Left lung (tissue), 10 donors: ENCODE measurements around the gene AGAP1. TPM values are rescaled to one million over a fixed set of nuclear protein-coding genes. Genes with fewer than 3 reads are reported as not detected.

ENCODE experiments used
- ATAC-seq: fragments of 200-7000 bp; cut with Tn5 transposase; one replicate; pipeline ENCODE4 v1.9.1; 2020; ENCODE audit warnings: moderate library complexity
- DNase-seq, 4 donors: peaks; one replicate each; pipeline ENCODE4 v3.0.0-alpha.2; 2013 to 2020
- H3K27ac ChIP-seq, 2 donors: fragments of 200-600 bp; sonication (generic) in 1 of 2; one replicate each; pipeline versions ENCODE4 v1.5.0 to v1.8.0; 2020 to 2021
- H3K27me3 ChIP-seq, 2 donors: fragments of 200-600 bp; sonication (generic) in 1 of 2; one replicate each; pipeline versions ENCODE4 v1.5.0 to v1.8.0; 2020 to 2021
- H3K36me3 ChIP-seq, 2 donors: fragments of 200-600 bp; sonication (generic) in 1 of 2; one replicate each; pipeline versions ENCODE4 v1.5.0 to v1.8.0; 2020 to 2021
- H3K4me1 ChIP-seq, 2 donors: fragments of 200-600 bp; one replicate each; pipeline ENCODE4 v1.8.0; 2021
- H3K4me3 ChIP-seq, 2 donors: fragments of 200-600 bp; sonication (generic) in 1 of 2; one replicate each; pipeline versions ENCODE4 v1.5.0 to v1.8.0; 2020 to 2021; ENCODE audit warnings: mild to moderate bottlenecking in 1 of 2
- H3K9me3 ChIP-seq, 2 donors: fragments of 200-600 bp; sonication (generic) in 1 of 2; one replicate each; pipeline versions ENCODE4 v1.5.0 to v1.8.0; 2020 to 2021
- CTCF ChIP-seq, 2 donors: fragments of 200-600 bp; sonication (generic) in 1 of 2; IDR thresholded peaks; one replicate each; pipeline versions ENCODE4 v1.5.0 to v1.8.0; 2021; ENCODE audit warnings: antibody characterized with exemption in 2 of 2
- intact Hi-C, 2 donors: fragments of 100-400 bp; cut with DNase I; formaldehyde crosslinking; loops; one replicate each; pipeline versions ENCODE4 v1.11.2 to v1.14.2; 2022
- polyA plus RNA-seq, 6 donors: library from polyadenylated mRNA; unstranded; fragments of 120-200 nt; gene quantifications; one replicate each; pipeline ENCODE4 v1.2.1, GENCODE V29; 2013; ENCODE audit not compliant: insufficient read length in 6 of 6
- total RNA-seq, 2 donors: library from RNA; stranded (reverse); fragmentation: NEBNext Ultra II Directional; extraction: Animal tissue kit (Norgen Biotek cat#: 25700); gene quantifications; one replicate each; pipeline ENCODE4 v1.2.1, GENCODE V29; 2021
- donor health status: DM: no; HTN: yes; CAD: no.
- donor health status: DM: no; HTN: no; CAD: no.

The AGAP1 gene
- total and polyA plus RNA-seq, 8 donors: 13.1 to 25.4 (median 22.4) TPM

GRCh38 chr2:236102971-236103370, 609.1 kb downstream of the AGAP1 start:
- peak in 1 of 4 donors; percentile 50 for DNase-seq
- no peak for TF ChIP-seq CTCF (IDR thresholded peaks at IDR 0.05)
- no peaks in the 10 kb centered on the region for H3K27me3 ChIP-seq
- no peaks in the 10 kb centered on the region for H3K36me3 ChIP-seq
- no peak overlapping the region for H3K4me3 ChIP-seq
- ATAC-seq: no peak
- H3K9me3 ChIP-seq: no peaks in the 10 kb centered on the region
- no peaks in the 10 kb centered on the region for H3K4me1 ChIP-seq
- no peak overlapping the region for H3K27ac ChIP-seq
- intact Hi-C loops: no loop called here

GRCh38 chr2:236103981-236104380, 610.1 kb downstream of the AGAP1 start:
- H3K4me3 ChIP-seq: no peak overlapping the region
- H3K27me3 ChIP-seq: no peaks in the 10 kb centered on the region
- intact Hi-C loops: no loop called here
- no peaks in the 10 kb centered on the region for H3K4me1 ChIP-seq
- no peak overlapping the region for H3K27ac ChIP-seq
- no peaks in the 10 kb centered on the region for H3K36me3 ChIP-seq
- no peaks in the 10 kb centered on the region for H3K9me3 ChIP-seq
- DNase-seq: no peak
- no peak for ATAC-seq
- TF ChIP-seq CTCF (IDR thresholded peaks at IDR 0.05): no peak

- H3K36me3 ChIP-seq: no peaks in the 10 kb centered on the region
- DNase-seq: peak in 1 of 4 donors; percentile 62
- H3K27me3 ChIP-seq: no peaks in the 10 kb centered on the region
- no peaks in the 10 kb centered on the region for H3K9me3 ChIP-seq
- TF ChIP-seq CTCF (IDR thresholded peaks at IDR 0.05): no peak
- H3K4me1 ChIP-seq: no peaks in the 10 kb centered on the region
- intact Hi-C loops: no loop called here
- no peak overlapping the region for H3K4me3 ChIP-seq
- H3K27ac ChIP-seq: no peak overlapping the region
- no peak for ATAC-seq
These were observed 612.2 kb downstream of the AGAP1 start for GRCh38 chr2:236105955-236106607.

GRCh38 chr2:236106761-236107160, 612.9 kb downstream of the AGAP1 start:
- intact Hi-C loops: no loop called here
- no peaks in the 10 kb centered on the region for H3K36me3 ChIP-seq

GRCh38 chr2:236107536-236107935, 613.7 kb downstream of the AGAP1 start:
- ATAC-seq: no peak
- H3K9me3 ChIP-seq: no peaks in the 10 kb centered on the region
- no peak for DNase-seq

More at GRCh38 chr2:236106761-236107160, 612.9 kb downstream of the AGAP1 start:
- no peaks in the 10 kb centered on the region for H3K4me1 ChIP-seq
- no peak overlapping the region for H3K4me3 ChIP-seq
- no peaks in the 10 kb centered on the region for H3K9me3 ChIP-seq
- no peak overlapping the region for H3K27ac ChIP-seq
- no peaks in the 10 kb centered on the region for H3K27me3 ChIP-seq
- DNase-seq: peak in 1 of 4 donors; percentile 46
- no peak for TF ChIP-seq CTCF (IDR thresholded peaks at IDR 0.05)
- ATAC-seq: no peak

More at GRCh38 chr2:236107536-236107935, 613.7 kb downstream of the AGAP1 start:
- intact Hi-C loops: no loop called here
- no peak for TF ChIP-seq CTCF (IDR thresholded peaks at IDR 0.05)
- Histone ChIP-seq H3K36me3 (no peaks in the 10 kb centered on the region), H3K4me1 (no peaks in the 10 kb centered on the region), H3K4me3 (no peak overlapping the region), H3K27ac (no peak overlapping the region), H3K27me3 (no peaks in the 10 kb centered on the region)
